NCI-H748 (cell line): ENCODE results near the gene BRINP1.

Experiments
- DNase-seq: peaks from one replicate; lab custom pipeline; 2025; ENCODE audit not compliant: unreplicated experiment; lab: John Stamatoyannopoulos, UW

Gene BRINP1

GRCh38 chr9:119216651-119217331 is 152.4 kb downstream of the BRINP1 start:
- DNase-seq: no peak

- DNase-seq: no peak
These were observed 153.6 kb downstream of the BRINP1 start for GRCh38 chr9:119215651-119216050.

GRCh38 chr9:119213471-119213870 is 155.8 kb downstream of the BRINP1 start:
- DNase-seq: no peak

- DNase-seq: no peak
These were observed 171.2 kb downstream of the BRINP1 start for GRCh38 chr9:119197893-119198607.

GRCh38 chr9:119195521-119195920 is 173.7 kb downstream of the BRINP1 start:
- DNase-seq: no peak

GRCh38 chr9:119185298-119185697 is 183.9 kb downstream of the BRINP1 start:
- no peak for DNase-seq

GRCh38 chr9:119184265-119184936 is 184.8 kb downstream of the BRINP1 start:
- no peak for DNase-seq

GRCh38 chr9:119181561-119181960 is 187.7 kb downstream of the BRINP1 start:
- DNase-seq: no peak

- DNase-seq: no peak
These were observed 188.3 kb downstream of the BRINP1 start for GRCh38 chr9:119180897-119181296.

GRCh38 chr9:119179701-119180100 is 189.5 kb downstream of the BRINP1 start:
- no peak for DNase-seq

- no peak for DNase-seq
These were observed 192.0 kb downstream of the BRINP1 start for GRCh38 chr9:119177196-119177595.

GRCh38 chr9:119175581-119175980 is 193.7 kb downstream of the BRINP1 start:
- DNase-seq: no peak

- peak; percentile 90 for DNase-seq
These were observed 200.0 kb downstream of the BRINP1 start for GRCh38 chr9:119169222-119169621.

GRCh38 chr9:119167876-119168275 is 201.4 kb downstream of the BRINP1 start:
- no peak for DNase-seq

GRCh38 chr9:119167267-119167666 is 202.0 kb downstream of the BRINP1 start:
- DNase-seq: no peak

- no peak for DNase-seq
These were observed 203.1 kb downstream of the BRINP1 start for GRCh38 chr9:119166096-119166495.

- DNase-seq: peak; percentile 43
These were observed 204.1 kb downstream of the BRINP1 start for GRCh38 chr9:119165131-119165530.

GRCh38 chr9:119164716-119165115 is 204.5 kb downstream of the BRINP1 start:
- DNase-seq: peak; percentile 96

GRCh38 chr9:119160551-119160950 is 208.7 kb downstream of the BRINP1 start:
- no peak for DNase-seq

GRCh38 chr9:119159386-119159785 is 209.8 kb downstream of the BRINP1 start:
- DNase-seq: no peak

GRCh38 chr9:119157196-119157595 is 212.0 kb downstream of the BRINP1 start:
- no peak for DNase-seq

GRCh38 chr9:119156354-119156753 is 212.9 kb downstream of the BRINP1 start:
- DNase-seq: no peak
